Measurements from ENCODE around the gene DGKD. TPM values are rescaled to one million over a fixed set of nuclear protein-coding genes. Genes with fewer than 3 reads are reported as not detected.
A peak's percentile ranks its signal among the peaks of the same experiment; 100 is the strongest.

DGKD gene
- total and polyA plus RNA-seq, 10 of the 15 experiments (the other 5 are each of a cell fraction or from before 2014, with no cell fraction given): 2.7 to 81.9 (median 27.0) TPM

DNA sequence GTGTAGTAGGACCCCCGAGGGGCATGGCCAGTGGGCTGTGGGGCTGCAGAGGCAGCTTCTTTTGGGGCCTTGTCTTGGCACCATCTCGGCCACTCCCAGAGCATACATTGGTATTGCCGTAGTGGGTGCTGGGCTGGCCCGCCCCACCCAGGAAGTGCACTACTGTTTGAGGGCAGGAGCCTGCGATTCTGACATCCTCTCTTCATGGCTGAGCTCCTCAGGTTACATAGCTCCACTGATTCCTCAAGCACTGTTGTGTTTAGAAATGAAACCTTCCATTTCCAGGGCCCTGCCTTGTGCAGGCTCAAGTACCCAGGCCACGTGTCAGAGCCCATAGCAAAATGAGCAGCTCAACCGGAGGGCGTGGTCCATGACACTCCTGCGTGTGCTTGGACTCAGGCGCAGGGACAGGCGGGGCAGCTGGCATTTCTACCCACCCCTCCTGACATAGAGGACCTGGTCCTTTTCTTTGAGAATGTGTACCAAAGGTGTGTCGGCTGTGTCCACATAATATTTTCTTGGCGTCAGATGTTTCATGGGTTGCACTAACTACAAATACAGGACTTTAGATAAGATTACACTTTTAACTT lies 67.9 kb downstream of the DGKD start (continued):
- TF ChIP-seq ETV6 (conservative IDR thresholded peaks at IDR 0.05 in 1 of 2, IDR thresholded peaks at IDR 0.05 in 1 of 2; ENCODE audit: borderline replicate concordance in 1 of 2, low read depth in 1 of 2): no peak
- no peak for TF ChIP-seq MYB (IDR thresholded peaks at IDR 0.05; ENCODE audit: borderline replicate concordance, low read depth, low read length)
- TF ChIP-seq TAF1 (IDR thresholded peaks at IDR 0.05; ENCODE audit: borderline replicate concordance, low read depth, low read length): no peak
- TF ChIP-seq ZBTB4 (CRISPR knock-in tag; IDR thresholded peaks at IDR 0.05): no peak
- peak; percentile 42; the same call in 1 of the 2 replicates for TF ChIP-seq EED (IDR thresholded peaks at IDR 0.05; ENCODE audit: low read depth)
- TF ChIP-seq NFYA (IDR thresholded peaks at IDR 0.05; ENCODE audit: borderline replicate concordance, low read depth, low read length): no peak
- no peak for TF ChIP-seq SP1 (IDR thresholded peaks at IDR 0.05; ENCODE audit: low read depth, low read length)
- TF ChIP-seq FOS (IDR thresholded peaks at IDR 0.05; ENCODE audit: borderline replicate concordance, extremely low read depth, insufficient read length): no peak
- 0 out of 2 replicates have a peak, but pooled peaks have one; percentile 17 for TF ChIP-seq RUNX3 (IDR thresholded peaks at IDR 0.05; ENCODE audit: low read length)
- TF ChIP-seq, protein P1, sequence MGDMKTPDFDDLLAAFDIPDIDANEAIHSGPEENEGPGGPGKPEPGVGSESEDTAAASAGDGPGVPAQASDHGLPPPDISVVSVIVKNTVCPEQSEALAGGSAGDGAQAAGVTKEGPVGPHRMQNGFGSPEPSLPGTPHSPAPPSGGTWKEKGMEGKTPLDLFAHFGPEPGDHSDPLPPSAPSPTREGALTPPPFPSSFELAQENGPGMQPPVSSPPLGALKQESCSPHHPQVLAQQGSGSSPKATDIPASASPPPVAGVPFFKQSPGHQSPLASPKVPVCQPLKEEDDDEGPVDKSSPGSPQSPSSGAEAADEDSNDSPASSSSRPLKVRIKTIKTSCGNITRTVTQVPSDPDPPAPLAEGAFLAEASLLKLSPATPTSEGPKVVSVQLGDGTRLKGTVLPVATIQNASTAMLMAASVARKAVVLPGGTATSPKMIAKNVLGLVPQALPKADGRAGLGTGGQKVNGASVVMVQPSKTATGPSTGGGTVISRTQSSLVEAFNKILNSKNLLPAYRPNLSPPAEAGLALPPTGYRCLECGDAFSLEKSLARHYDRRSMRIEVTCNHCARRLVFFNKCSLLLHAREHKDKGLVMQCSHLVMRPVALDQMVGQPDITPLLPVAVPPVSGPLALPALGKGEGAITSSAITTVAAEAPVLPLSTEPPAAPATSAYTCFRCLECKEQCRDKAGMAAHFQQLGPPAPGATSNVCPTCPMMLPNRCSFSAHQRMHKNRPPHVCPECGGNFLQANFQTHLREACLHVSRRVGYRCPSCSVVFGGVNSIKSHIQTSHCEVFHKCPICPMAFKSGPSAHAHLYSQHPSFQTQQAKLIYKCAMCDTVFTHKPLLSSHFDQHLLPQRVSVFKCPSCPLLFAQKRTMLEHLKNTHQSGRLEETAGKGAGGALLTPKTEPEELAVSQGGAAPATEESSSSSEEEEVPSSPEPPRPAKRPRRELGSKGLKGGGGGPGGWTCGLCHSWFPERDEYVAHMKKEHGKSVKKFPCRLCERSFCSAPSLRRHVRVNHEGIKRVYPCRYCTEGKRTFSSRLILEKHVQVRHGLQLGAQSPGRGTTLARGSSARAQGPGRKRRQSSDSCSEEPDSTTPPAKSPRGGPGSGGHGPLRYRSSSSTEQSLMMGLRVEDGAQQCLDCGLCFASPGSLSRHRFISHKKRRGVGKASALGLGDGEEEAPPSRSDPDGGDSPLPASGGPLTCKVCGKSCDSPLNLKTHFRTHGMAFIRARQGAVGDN (IDR thresholded peaks at IDR 0.05): peak; percentile 71
- TF ChIP-seq CBFB (IDR thresholded peaks at IDR 0.05; ENCODE audit: low read depth): no peak
- no peak for TF ChIP-seq MEF2A (IDR thresholded peaks at IDR 0.05; ENCODE audit: insufficient read depth, low read depth, low read length)
- TF ChIP-seq SMAD1 (IDR thresholded peaks at IDR 0.05; ENCODE audit: low read depth, partially characterized antibody): no peak
- TF ChIP-seq MLLT1 (IDR thresholded peaks at IDR 0.05): no peak
- no peak for TF ChIP-seq PML (IDR thresholded peaks at IDR 0.05; ENCODE audit: low read length)
- no peak for TF ChIP-seq RAD21 (IDR thresholded peaks at IDR 0.05; ENCODE audit: insufficient read depth, low read depth, low read length)
- no peak for TF ChIP-seq NFYB (IDR thresholded peaks at IDR 0.05; ENCODE audit: insufficient read depth, low read depth, low read length)
- TF ChIP-seq DPF2 (IDR thresholded peaks at IDR 0.05): no peak
- TF ChIP-seq PAX8 (IDR thresholded peaks at IDR 0.05): no peak
- TF ChIP-seq HDAC2 (IDR thresholded peaks at IDR 0.05): no peak
- no peak for TF ChIP-seq CHD1 (IDR thresholded peaks at IDR 0.05; ENCODE audit: low read depth, low read length)
- no peak for TF ChIP-seq ESRRA (IDR thresholded peaks at IDR 0.05; ENCODE audit: low read length)
- no peak for TF ChIP-seq WRNIP1 (IDR thresholded peaks at IDR 0.05; ENCODE audit: borderline replicate concordance, low read depth, low read length)
- no peak for TF ChIP-seq ZNF207 (IDR thresholded peaks at IDR 0.05; ENCODE audit: borderline replicate concordance)
